HG03175 (cell line): ENCODE data around the gene ADORA3.

Experiments used
- ATAC-seq: cut with Tn5 transposase; IDR thresholded peaks from one replicate; pipeline ENCODE4 v1.9.1; 2021; ENCODE audit warnings: mild to moderate bottlenecking, moderate library complexity; ENCODE audit not compliant: unreplicated experiment

Gene ADORA3

DNA sequence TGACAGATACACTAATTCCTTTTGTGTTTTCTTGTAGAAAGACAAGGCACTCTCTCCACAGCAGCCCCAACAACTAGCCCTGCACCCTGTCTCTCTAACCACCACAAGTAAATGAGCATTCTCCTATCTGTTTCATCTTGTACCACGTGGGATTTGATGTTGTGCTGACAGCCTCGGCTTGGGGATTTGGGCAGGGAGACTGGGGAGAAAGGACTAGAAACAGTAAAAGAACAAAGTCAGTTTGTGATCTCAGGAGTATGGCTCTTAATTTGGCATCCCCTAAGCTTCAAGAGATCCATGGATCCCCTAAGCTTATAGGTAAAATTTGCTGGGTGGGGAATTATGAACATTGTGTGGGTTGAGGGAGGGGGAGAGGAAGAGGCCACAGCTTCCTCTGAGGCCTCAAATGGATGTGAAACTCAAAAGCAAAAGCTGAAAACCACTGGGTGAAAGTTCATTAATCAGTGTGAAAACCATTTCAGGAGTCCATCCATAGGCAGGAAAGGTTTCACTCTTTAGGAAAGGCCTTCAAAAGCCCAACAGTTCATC lies 26.6 kb downstream of the ADORA3 start:
- peak; percentile 81 for ATAC-seq

GRCh38 chr1:111476214-111476613 lies 27.2 kb downstream of the ADORA3 start:
- no peak for ATAC-seq

- ATAC-seq = no peak
Observed at GRCh38 chr1:111475701-111476100, 27.7 kb downstream of the ADORA3 start.

DNA sequence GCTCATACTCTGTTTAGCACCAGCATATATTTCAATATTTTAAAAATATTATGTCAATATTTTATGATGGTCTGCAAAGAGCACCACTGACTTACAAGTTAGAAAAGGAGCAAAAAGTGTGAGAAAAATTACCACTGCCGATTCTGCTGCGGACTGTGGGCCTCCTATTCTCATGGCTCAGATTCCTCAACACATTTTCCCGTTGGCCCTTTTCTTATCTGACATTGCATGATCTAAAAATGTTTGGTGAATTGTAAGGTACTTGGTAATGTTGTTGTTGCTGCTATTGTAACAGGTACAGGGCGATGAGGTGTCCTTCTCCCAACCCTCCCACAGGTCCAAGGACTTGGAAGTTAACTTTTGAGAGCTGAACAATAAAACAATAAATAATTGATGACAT lies 28.9 kb downstream of the ADORA3 start:
- no peak for ATAC-seq

- no peak for ATAC-seq
Observed at GRCh38 chr1:111474106-111474505, 29.3 kb downstream of the ADORA3 start.

GRCh38 chr1:111471538-111471937 lies 31.9 kb downstream of the ADORA3 start:
- ATAC-seq = no peak

DNA sequence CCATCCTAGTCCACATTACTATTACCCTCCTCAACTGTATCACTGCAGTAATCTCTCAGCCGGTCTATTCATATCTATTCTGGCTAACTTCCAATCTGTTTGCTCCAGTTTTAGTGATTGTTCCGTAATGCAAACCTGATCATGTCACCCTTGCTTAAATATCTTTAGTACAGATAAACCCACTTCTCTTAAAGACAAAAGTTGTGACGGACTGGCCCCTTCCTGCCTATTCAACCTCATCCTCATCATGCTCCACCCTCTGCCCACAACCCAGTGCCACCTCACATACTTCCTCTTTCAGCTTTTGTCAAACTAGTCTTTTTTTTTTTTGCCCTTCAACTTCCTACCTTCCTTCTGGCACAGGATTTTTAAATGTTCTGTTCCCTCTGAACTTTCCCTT lies 32.4 kb downstream of the ADORA3 start:
- ATAC-seq = peak; percentile 65

GRCh38 chr1:111470596-111470995 lies 32.8 kb downstream of the ADORA3 start:
- ATAC-seq = no peak

DNA sequence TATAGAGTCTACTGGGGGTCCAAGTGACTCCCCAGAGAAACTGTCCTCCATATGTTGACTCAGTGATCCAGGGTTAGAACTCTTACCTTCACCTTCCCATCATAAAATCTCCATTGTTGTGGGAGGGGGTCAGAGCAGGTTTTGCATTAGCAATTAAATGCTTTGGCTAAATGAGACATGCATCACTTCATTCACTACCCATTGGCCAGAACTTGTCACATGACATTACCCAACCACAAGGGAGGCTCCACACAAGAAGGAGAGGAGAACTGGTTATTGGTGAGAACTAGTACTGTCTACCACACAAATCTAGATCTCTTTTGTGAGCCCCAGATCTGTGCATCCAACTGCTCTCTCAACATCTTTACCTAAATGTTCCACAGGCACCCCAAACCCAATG lies 33.9 kb downstream of the ADORA3 start:
- ATAC-seq = no peak

DNA sequence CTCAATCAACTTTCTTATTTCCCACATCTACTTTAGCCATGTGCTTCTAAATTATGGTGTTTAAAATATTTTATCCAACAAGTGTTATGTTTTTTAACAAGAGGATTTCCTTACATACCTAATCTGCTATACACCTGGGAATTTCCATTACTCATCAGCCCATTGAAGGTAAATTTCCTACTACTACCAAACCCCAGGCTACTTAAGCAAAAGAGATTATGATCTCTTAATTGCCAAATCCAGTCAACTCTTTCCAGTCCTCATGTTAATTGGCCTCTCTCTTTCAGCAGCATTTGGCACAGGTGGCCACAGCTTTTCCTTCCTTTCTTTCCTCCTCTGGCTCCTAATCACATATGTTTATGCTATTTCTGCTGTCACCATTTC lies 34.7 kb downstream of the ADORA3 start:
- ATAC-seq = no peak

DNA sequence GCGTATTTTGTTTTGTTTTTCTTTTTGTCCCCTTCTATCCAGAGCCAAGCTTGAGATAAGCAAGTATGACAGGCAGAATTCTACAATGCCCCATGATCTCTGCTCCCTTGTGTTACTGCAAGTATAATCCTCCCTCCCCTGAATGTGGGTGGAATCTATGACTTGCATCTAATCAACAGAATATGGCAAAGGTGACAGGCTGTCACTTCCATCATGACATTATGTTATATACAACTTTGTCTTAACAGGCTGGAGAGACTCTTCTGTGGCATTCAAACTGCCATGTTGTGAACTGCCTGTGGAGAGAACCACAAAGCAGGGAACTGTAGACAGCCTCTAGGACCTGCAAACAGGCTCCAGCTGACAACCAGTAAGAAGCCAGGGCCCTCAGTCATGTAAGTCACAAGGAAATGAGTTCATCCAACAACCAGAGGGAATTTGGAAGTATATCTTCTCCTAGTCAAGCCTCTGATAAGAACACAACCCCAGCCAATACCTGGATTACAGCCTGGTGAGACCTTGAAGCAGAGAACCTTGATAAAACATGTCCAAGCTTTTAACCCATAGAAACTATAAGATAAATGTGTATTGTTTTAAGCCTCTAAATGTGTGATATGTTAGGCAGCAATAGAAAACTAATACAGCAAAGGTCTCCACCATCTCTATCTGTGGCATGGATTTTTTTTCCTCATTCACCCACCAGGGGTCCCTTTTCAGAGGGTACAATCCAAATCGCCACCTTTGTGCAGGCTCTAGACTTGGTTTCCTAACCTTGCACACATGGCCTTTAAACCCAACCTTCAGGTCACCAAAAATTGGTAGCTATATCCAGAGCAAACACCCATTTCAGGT lies 35.3 kb downstream of the ADORA3 start:
- no peak for ATAC-seq

DNA sequence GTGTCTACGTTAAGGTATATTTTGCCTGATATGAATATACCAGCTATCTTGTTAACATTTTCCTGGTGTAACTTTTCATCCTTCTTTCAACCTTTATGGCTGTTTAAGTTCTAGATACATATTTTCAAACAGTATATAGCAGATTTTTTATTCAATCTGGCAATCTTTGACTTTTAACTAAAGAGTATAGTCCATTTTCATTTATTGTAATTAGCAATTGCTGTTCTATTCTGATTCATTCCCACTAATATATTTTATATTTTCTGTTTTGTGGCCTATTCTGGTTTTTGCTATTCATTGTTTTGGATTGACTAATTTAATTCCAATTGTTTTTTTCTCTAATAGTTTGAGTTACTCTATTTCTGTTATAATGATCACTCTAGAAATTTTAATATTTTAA lies 37.0 kb downstream of the ADORA3 start:
- no peak for ATAC-seq

GRCh38 chr1:111465754-111466153 lies 37.7 kb downstream of the ADORA3 start:
- ATAC-seq = no peak

DNA sequence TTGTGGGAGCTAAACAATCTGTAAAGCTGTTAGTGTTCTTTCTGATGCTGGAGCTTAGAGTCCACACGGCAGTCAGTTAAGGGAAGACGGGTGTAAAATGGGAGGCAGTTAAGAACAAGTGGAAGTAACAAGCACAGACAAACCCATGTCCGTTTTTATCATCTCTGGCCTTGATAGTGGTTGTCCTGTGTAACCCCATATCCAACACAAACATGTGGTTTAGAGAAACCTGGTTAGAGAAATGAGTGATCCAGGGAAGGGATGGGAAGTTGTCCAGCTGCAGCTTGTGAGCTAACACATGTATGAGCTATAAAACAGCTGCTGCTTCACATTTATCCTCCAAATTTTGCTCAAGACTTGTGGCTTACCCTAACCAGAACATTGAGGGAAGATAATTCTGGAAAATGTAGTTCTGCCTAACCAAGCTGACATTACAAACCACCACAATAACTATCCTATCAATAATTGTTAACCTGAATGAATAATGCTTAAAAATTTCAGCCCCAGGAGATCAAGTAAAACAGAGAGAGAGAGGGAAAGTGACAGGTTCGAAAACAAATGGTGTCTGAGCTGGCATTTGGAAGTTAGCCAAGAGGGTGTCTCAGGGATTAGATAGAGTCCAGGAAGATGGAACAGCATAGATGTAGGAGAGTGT lies 40.3 kb downstream of the ADORA3 start:
- ATAC-seq = no peak

DNA sequence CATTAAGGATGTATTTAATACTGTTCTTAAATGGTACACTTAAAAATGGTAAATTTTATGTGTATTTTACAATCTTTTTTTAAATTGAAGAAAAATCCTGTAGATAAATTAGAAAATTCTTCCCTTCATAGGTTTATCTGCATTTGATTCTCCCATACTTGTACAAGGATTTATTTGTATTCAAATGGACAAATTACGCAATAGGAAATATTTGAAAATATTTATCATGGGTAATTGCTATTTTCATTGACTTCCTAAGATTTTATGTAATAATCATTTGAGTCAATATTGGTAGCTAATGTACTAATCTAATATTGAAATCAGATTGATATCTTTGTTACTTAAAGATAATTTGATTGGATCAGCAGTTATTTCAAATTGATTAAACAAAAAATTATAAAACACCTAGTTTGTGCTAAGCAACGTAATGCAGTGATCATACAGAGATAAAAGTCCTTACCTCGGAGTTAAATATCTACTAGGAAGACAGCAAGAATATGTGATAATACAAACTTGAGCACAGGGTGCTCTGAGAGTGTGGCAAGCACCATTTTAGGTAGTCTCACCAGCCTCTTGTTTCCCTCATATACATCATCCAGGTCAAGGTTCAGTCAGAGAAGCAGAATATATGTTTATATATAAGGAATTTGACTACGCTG lies 40.9 kb downstream of the ADORA3 start:
- ATAC-seq = no peak

DNA sequence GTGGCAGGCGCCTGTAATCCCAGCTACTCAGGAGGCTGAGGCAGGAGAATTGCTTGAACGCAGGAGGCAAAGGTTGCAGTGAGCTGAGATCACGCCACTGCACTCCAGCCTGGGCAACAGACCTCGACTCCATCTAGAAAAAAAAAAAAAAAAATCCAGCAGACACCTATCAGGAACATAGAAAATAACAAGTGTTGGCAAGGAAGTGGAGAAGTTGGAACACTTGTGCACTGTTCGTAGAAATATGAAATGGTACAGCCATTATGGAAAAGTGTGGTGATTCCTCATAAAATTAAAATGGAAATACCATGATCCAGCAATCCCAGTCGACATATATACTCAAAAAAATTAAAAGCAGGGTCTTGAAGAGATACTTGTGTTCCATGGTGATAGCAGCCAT lies 41.7 kb downstream of the ADORA3 start:
- ATAC-seq = no peak

- no peak for ATAC-seq
Observed at GRCh38 chr1:111455642-111456031, 47.8 kb downstream of the ADORA3 start.

DNA sequence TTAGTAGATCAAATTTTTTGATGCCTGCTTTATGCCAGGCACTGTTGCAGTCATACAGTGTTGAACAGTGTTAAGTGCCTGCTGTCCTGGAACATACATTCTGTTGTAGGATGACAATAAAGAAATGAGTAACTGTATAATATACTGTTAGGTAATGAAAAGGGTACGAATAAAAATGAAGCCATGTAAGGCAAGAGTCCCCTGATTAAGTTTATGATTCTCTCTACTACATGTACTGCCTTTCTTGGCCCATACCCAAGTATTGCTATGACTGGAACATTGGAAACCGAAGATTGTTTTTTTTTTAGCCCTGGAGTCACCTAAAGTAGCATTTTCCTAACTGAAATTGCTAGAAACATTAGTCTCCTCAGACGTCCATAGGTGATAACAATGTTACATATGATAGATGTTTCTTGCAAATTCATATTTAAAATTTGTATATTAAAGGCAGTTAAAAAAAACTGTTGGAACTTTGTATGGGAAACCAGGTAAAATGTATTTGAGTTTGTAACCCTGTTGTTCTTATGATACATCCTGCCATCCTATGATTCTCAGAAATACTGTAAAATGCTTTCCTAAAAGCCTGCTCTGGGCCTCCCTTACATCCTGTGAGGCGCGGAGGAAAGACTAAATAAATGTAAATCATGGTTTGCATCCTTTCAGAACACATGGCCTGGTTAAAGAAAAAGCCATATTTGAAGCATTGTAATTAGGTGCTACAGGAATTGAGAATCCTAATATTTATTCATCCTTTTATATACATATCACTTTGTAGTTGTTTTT lies 48.4 kb downstream of the ADORA3 start:
- ATAC-seq = no peak

GRCh38 chr1:111453706-111454105 lies 49.7 kb downstream of the ADORA3 start:
- no peak for ATAC-seq

- ATAC-seq = no peak
Observed at GRCh38 chr1:111452581-111452980, 50.9 kb downstream of the ADORA3 start.

DNA sequence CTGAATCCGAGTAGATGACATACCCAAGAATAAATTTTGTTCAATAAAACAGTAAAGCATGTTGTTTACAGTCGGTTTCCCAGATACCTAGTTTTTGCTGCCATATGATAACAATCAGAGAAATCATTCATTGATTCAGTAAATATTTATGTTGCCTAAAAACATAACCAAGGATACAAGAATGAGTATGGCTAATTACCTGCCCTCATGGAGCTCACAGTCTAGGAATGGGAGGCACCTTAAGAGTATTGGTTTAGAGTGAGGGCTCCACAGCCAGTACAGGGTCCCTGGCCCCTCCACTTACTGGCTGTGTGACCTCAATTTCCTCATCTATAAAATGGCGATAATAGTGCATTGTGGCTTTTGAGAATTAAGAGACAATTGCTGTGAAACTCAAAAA lies 53.2 kb downstream of the ADORA3 start:
- ATAC-seq = no peak
